HG03460 (cell line): ENCODE results near the gene HDAC4.

ENCODE experiments used
- ATAC-seq: cut with Tn5 transposase; IDR thresholded peaks from one replicate; pipeline ENCODE4 v1.9.1; 2021; ENCODE audit not compliant: unreplicated experiment

Gene HDAC4

GRCh38 chr2:239354132-239354790, 46.6 kb downstream of the HDAC4 start:
- ATAC-seq = no peak

- no peak for ATAC-seq
Measured at GRCh38 chr2:239353692-239354091, 47.1 kb downstream of the HDAC4 start.

GRCh38 chr2:239351687-239352086, 49.1 kb downstream of the HDAC4 start:
- ATAC-seq = no peak

- ATAC-seq = no peak
Measured at GRCh38 chr2:239349453-239350135, 51.2 kb downstream of the HDAC4 start.

GRCh38 chr2:239348563-239349452, 52.0 kb downstream of the HDAC4 start:
- no peak for ATAC-seq

- ATAC-seq = no peak
Measured at GRCh38 chr2:239346676-239347075, 54.1 kb downstream of the HDAC4 start.

- ATAC-seq = no peak
Measured at GRCh38 chr2:239345251-239345650, 55.6 kb downstream of the HDAC4 start.

- no peak for ATAC-seq
Measured at GRCh38 chr2:239344857-239345216, 56.0 kb downstream of the HDAC4 start.

GRCh38 chr2:239343946-239344856, 56.6 kb downstream of the HDAC4 start:
- ATAC-seq = no peak

GRCh38 chr2:239343460-239343859, 57.4 kb downstream of the HDAC4 start:
- no peak for ATAC-seq

GRCh38 chr2:239341840-239342239, 59.0 kb downstream of the HDAC4 start:
- ATAC-seq = no peak

- no peak for ATAC-seq
Measured at GRCh38 chr2:239341146-239341732, 59.6 kb downstream of the HDAC4 start.

- no peak for ATAC-seq
Measured at GRCh38 chr2:239339726-239340601, 60.9 kb downstream of the HDAC4 start.

GRCh38 chr2:239339241-239339640, 61.6 kb downstream of the HDAC4 start:
- no peak for ATAC-seq

- ATAC-seq = no peak
Measured at GRCh38 chr2:239337877-239338484, 62.8 kb downstream of the HDAC4 start.

GRCh38 chr2:239337122-239337876, 63.5 kb downstream of the HDAC4 start:
- ATAC-seq = no peak

- ATAC-seq = no peak
Measured at GRCh38 chr2:239331560-239331959, 69.3 kb downstream of the HDAC4 start.

- ATAC-seq = no peak
Measured at GRCh38 chr2:239330836-239331235, 70.0 kb downstream of the HDAC4 start.
